WTC11 (cell line): ENCODE data around the gene ANO10.

Experiments used
- CDX4 ChIP-seq: fragments of 250-450 bp; sonication (Bioruptor Pico); IDR thresholded peaks from 2 replicates; pipeline ENCODE4 v1.9.0; 2021; ENCODE audit warnings: moderate library complexity, mild to moderate bottlenecking, inconsistent platforms, borderline replicate concordance
- CREM ChIP-seq: sonication (generic); formaldehyde crosslinking; IDR thresholded peaks from 2 replicates; pipeline ENCODE4 v1.8.1; 2022; ENCODE audit warnings: mild to moderate bottlenecking, missing genetic modification reagents, moderate library complexity
- CTCF ChIP-seq: fragments of 200-600 bp; IDR thresholded peaks from 2 replicates; pipeline ENCODE4 v1.8.0; 2022; ENCODE audit warnings: antibody characterized with exemption
- ESRRA ChIP-seq: sonication (generic); formaldehyde crosslinking; IDR thresholded peaks from 2 replicates; pipeline ENCODE4 v1.8.1; 2022; ENCODE audit warnings: mild to moderate bottlenecking, missing genetic modification reagents, borderline replicate concordance
- ETV6 ChIP-seq: sonication (generic); formaldehyde crosslinking; IDR thresholded peaks from 2 replicates; pipeline ENCODE4 v1.8.1; 2022; ENCODE audit warnings: mild to moderate bottlenecking, missing genetic modification reagents
- IRF2 ChIP-seq: sonication (generic); formaldehyde crosslinking; IDR thresholded peaks from 2 replicates; pipeline ENCODE4 v1.8.0; 2022; ENCODE audit warnings: low read depth, missing genetic modification reagents, borderline replicate concordance
- MAX ChIP-seq: sonication (generic); formaldehyde crosslinking; IDR thresholded peaks from 2 replicates; pipeline ENCODE4 v1.8.0; 2022; ENCODE audit warnings: mild to moderate bottlenecking, missing genetic modification reagents
- NFE2L1 ChIP-seq: sonication (generic); formaldehyde crosslinking; IDR thresholded peaks from 2 replicates; pipeline ENCODE4 v1.8.1; 2023; ENCODE audit warnings: missing genetic modification reagents
- NFYB ChIP-seq: sonication (generic); formaldehyde crosslinking; conservative IDR thresholded peaks from 2 replicates; pipeline ENCODE4 v1.8.0; 2022; ENCODE audit warnings: low read depth, missing genetic modification reagents
- TCF7 ChIP-seq: sonication (generic); formaldehyde crosslinking; IDR thresholded peaks from 2 replicates; pipeline ENCODE4 v1.8.0; 2022; ENCODE audit warnings: mild to moderate bottlenecking, low read depth, missing genetic modification reagents, moderate library complexity
- TEAD1 ChIP-seq: sonication (generic); formaldehyde crosslinking; IDR thresholded peaks from 2 replicates; pipeline ENCODE4 v1.8.0; 2022; ENCODE audit warnings: mild to moderate bottlenecking, missing genetic modification reagents
- USF1 ChIP-seq: sonication (generic); formaldehyde crosslinking; IDR thresholded peaks from 2 replicates; pipeline ENCODE4 v1.8.0; 2022; ENCODE audit warnings: mild to moderate bottlenecking, missing genetic modification reagents
- ZBTB21 ChIP-seq: sonication (generic); formaldehyde crosslinking; IDR thresholded peaks from 2 replicates; pipeline ENCODE4 v1.8.1; 2023; ENCODE audit warnings: mild to moderate bottlenecking, missing genetic modification reagents, borderline replicate concordance
- ZNF423 ChIP-seq: fragments of 250-450 bp; sonication (Bioruptor Pico); IDR thresholded peaks from 2 replicates; pipeline ENCODE4 v2.1.2; 2022; ENCODE audit warnings: mild to moderate bottlenecking, moderate library complexity

- TF ChIP-seq ZBTB21 (no peak), NFE2L1 (CRISPR knock-in tag) (no peak), CTCF (no peak), NFYB (CRISPR knock-in tag) (no peak), CREM (no peak), TCF7 (CRISPR knock-in tag) (no peak), TEAD1 (CRISPR knock-in tag) (no peak), ESRRA (no peak), MAX (no peak), USF1 (CRISPR knock-in tag) (no peak), CDX4 (CRISPR knock-in tag) (no peak), ETV6 (no peak), ZNF423 (CRISPR knock-in tag) (no peak), IRF2 (CRISPR knock-in tag) (no peak)
Observed at GRCh38 chr3:43434431-43434830, 187.4 kb downstream of the ANO10 start.
